Measurements from ENCODE around the gene PIEZO1. TPM values are rescaled to one million over a fixed set of nuclear protein-coding genes. Genes with fewer than 3 reads are reported as not detected.

Gene PIEZO1
- total RNA-seq, 1 experiment from 2014 or later, result 71.1 TPM

- Histone ChIP-seq H2BK20ac (ENCODE audit: low read depth, low read length, poor library complexity, severe bottlenecking) (no peak overlapping the region), H3K27me3 (ENCODE audit: insufficient read depth, low read length) (no peaks in the 10 kb centered on the region), H2BK15ac (ENCODE audit: low read depth, low read length) (no peak overlapping the region), H3K23me2 (ENCODE audit: insufficient read length, low read depth, low read length, poor library complexity, severe bottlenecking) (no peaks in the 10 kb centered on the region), H2BK12ac (ENCODE audit: insufficient read length, low read depth, low read length) (no peak overlapping the region), H3K4ac (ENCODE audit: low read depth, low read length) (no peak overlapping the region), H3K79me2 (ENCODE audit: insufficient read depth, low read length) (no peaks in the 10 kb centered on the region), H3K9me3 (ENCODE audit: control insufficient read depth, low read depth, low read length) (no peaks in the 10 kb centered on the region), H4K20me1 (ENCODE audit: control insufficient read depth, insufficient read depth, insufficient read length) (no peaks in the 10 kb centered on the region), H2AFZ (ENCODE audit: low read length) (no peak overlapping the region), H4K91ac (ENCODE audit: insufficient read length, low read depth, low read length) (no peak overlapping the region), H3K14ac (ENCODE audit: insufficient read depth, low read length) (no peak overlapping the region), H2BK5ac (ENCODE audit: insufficient read length, low read length) (no peak overlapping the region), H4K8ac (replicated peaks; ENCODE audit: insufficient read length, low read depth, low read length) (no peak overlapping the region), H2AK5ac (ENCODE audit: insufficient read length, low read length) (no peak overlapping the region), H3K23ac (ENCODE audit: insufficient read length, low read depth, low read length) (no peak overlapping the region), H3T11ph (ENCODE audit: low read length) (no peak overlapping the region), H3K18ac (ENCODE audit: insufficient read length, low read depth, low read length) (no peak overlapping the region), H3K79me1 (ENCODE audit: insufficient read depth, low read depth, low read length, poor library complexity, severe bottlenecking) (no peaks in the 10 kb centered on the region), H4K5ac (ENCODE audit: insufficient read length, low read depth, low read length) (no peak overlapping the region), H2BK120ac (ENCODE audit: low read depth, low read length, poor library complexity, severe bottlenecking) (no peak overlapping the region), H3K56ac (ENCODE audit: insufficient read length, low read depth, low read length) (no peak overlapping the region), H3K4me2 (ENCODE audit: insufficient read depth, insufficient read length, low read length) (no peak overlapping the region), H3K4me1 (ENCODE audit: insufficient read depth, low read length) (no peaks in the 10 kb centered on the region), H3K27ac (ENCODE audit: insufficient read length, low read depth, low read length) (no peak overlapping the region), H3K9ac (ENCODE audit: extremely low read depth, insufficient read length, low read length) (no peak overlapping the region)
- no peaks in the 10 kb centered on the region for H3K9me3 Mint-ChIP-seq
- TF ChIP-seq CTCF (conservative IDR thresholded peaks at IDR 0.05), result no peak
- H3K4me1 Mint-ChIP-seq, result no peaks in the 10 kb centered on the region
- no peak for DNase-seq
- peaks cover 1 to 8% (median 6%) of the 10 kb centered on the region in 3 experiments; a peak in 3 of 7 replicates for H3K36me3 Mint-ChIP-seq (ENCODE audit: insufficient read depth in 1 of 3, low read depth in 3 of 3)
- H3K27me3 Mint-ChIP-seq (ENCODE audit: low read depth), result no peaks in the 10 kb centered on the region
- WGBS (ENCODE audit: extremely low coverage, insufficient read length, low lambda C conversion rate), result no CpG with 5 or more reads among the region's 26 CpGs
- H3K4me3 Mint-ChIP-seq, result no peak overlapping the region
- H3K27ac Mint-ChIP-seq, result no peak overlapping the region
Measured at GRCh38 chr16:88826070-88826840, 41.2 kb upstream of the PIEZO1 start.
